ENCODE measurements around the gene CCNK. TPM values are rescaled to one million over a fixed set of nuclear protein-coding genes. Genes with fewer than 3 reads are reported as not detected.

The CCNK gene
- total RNA-seq, 1 experiment from 2014 or later = 104 TPM

DNA sequence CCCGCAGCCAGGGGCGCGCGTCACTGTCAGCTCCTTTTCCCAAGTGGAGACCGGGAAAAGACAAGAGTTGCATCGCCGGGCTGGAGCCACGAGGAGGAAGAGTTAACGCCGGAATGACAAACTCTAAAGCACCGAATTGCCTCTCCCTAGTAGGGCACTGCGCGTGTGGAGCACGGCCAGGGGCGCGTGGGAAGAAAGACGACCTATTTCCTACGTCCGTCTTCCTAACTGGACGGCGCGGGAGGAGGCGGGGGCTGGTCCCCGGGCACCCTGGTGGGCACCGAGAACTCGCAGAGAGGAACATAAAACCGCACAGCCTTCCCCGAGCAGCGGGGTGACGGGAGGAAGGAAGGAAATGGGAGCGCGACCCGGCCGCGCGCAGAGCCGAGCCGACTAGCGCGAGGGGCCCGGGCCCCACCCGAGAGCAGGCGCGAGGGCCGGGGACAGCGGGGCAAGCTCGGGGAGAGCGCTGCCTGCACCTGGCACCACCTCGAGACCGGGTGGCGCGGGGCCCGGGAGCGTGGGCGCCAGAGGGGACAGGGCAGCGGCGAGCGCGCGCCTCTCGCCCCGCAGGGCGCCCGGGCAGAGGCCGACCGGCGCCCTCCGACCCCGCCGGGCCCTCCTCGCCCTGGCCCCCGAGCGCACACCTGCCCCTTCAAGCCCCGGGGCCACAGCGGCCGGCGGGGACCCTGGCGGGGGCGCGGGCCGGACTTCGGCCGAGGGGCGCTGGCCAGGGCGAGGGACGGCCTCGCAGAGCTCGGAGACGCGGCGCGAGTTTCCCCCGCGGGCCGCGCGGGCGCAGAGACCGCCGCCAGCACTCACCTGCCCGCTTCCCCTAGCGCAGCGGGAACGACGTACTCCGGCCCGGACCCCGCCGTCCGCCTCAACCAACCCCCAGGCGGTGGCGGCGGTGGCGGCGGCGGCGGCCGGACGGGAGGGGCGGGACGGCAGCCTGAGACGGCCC is 1.0 kb upstream of the CCNK start, which contains the start of gene SETD3:
SETD3 (minus strand) TSS at position 954 of the 964 bp plus-strand sequence. CDS start 15,054 bp downstream, outside the sequence.
- H3K4me1 ChIP-seq = peaks cover 21% of the 10 kb centered on the region
- peak within 1 kb of the TSS; percentile 100 for H3K27ac Mint-ChIP-seq (ENCODE audit: unreplicated experiment)
- H3K36me3 Mint-ChIP-seq (ENCODE audit: insufficient read depth, unreplicated experiment) = peaks cover 22% of the 10 kb centered on the region
- peak within 1 kb of the TSS; percentile 92 for H3K4me3 ChIP-seq (ENCODE audit: low read depth, low read length)
- ChIA-PET POLR2A (interaction anchor here (0.5 to 1.2 kb wide), 21 partner anchors 8 to 1220 kb away, joined by 3 to 18 read pairs (median 5); partner anchors contain the start of genes CCDC85C and CYP46A1), CTCF (interaction anchor here (0.6 to 1.3 kb wide), 3 partner anchors 19 to 142 kb away, joined by 3 to 6 read pairs (median 3); no protein-coding TSS in a partner anchor)
- H3K27me3 Mint-ChIP-seq (ENCODE audit: insufficient read depth, unreplicated experiment) = no peaks in the 10 kb centered on the region
- H3K4me3 Mint-ChIP-seq (ENCODE audit: unreplicated experiment) = peak within 1 kb of the TSS; percentile 95
- intact Hi-C loops (cut with micrococcal nuclease; ENCODE audit: unreplicated experiment) = loop anchor here (1.0 to 2.0 kb wide), 2 partner anchors 20 to 57 kb away; no protein-coding TSS in a partner anchor
- H3K27me3 ChIP-seq (replicated peaks; ENCODE audit: control insufficient read depth, insufficient read depth, low read length) = no peaks in the 10 kb centered on the region
- H3K9me3 Mint-ChIP-seq (ENCODE audit: unreplicated experiment) = no peaks in the 10 kb centered on the region
- H3K9me3 ChIP-seq = no peaks in the 10 kb centered on the region
- TF ChIP-seq CTCF (IDR thresholded peaks at IDR 0.05; ENCODE audit: insufficient read depth in 1 of 2, low read depth in 1 of 2, low read length in 1 of 2, severe bottlenecking in 1 of 2, unreplicated experiment in 1 of 2) = no peak
- H3K36me3 ChIP-seq (ENCODE audit: control insufficient read depth, insufficient read depth, low read length) = no peaks in the 10 kb centered on the region
- DNase-seq = peak; percentile 43 to 45
- BruUV-seq (replicated peaks) = no TSS peak
- peaks cover 37% of the 10 kb centered on the region for H3K4me1 Mint-ChIP-seq (ENCODE audit: low read depth, unreplicated experiment)

DNA sequence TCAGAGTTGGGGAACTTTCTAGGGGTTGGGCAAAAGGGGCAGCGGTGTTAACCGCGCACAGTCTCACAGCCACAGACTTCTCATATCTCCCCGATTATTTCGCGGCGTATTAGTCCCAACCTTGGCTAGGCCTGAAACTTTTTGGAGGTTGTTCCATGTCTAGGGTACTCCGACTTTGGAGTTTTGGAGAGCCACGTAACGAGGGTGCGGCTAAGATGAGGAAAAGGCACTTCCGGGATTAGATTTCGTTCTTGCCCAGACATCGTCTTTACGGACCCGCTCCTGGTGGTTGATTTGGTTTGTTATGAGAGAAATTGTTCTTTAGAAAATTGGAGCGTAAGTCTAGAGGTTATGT is 513 bp downstream of the CCNK start:
- BruUV-seq (replicated peaks) = no TSS peak
- H3K36me3 Mint-ChIP-seq (ENCODE audit: insufficient read depth, unreplicated experiment) = peaks cover 22% of the 10 kb centered on the region
- H3K4me3 ChIP-seq (ENCODE audit: low read depth, low read length) = peak overlapping the region; percentile 87
- TF ChIP-seq CTCF (IDR thresholded peaks at IDR 0.05; ENCODE audit: insufficient read depth in 1 of 2, low read depth in 1 of 2, low read length in 1 of 2, severe bottlenecking in 1 of 2, unreplicated experiment in 1 of 2) = no peak
- no peaks in the 10 kb centered on the region for H3K27me3 Mint-ChIP-seq (ENCODE audit: insufficient read depth, unreplicated experiment)
- peak overlapping the region; percentile 95 for H3K4me3 Mint-ChIP-seq (ENCODE audit: unreplicated experiment)
- H3K9me3 Mint-ChIP-seq (ENCODE audit: unreplicated experiment) = no peaks in the 10 kb centered on the region
- ChIA-PET CTCF (interaction anchor here (1.2 to 1.3 kb wide), 2 partner anchors 21 to 93 kb away, joined by 3 to 6 read pairs; no protein-coding TSS in a partner anchor), POLR2A (interaction anchor here (0.5 to 1.2 kb wide), 6 partner anchors 10 to 1065 kb away, joined by 4 to 18 read pairs (median 6); partner anchors contain the start of gene CCDC85C)
- H3K9me3 ChIP-seq = no peaks in the 10 kb centered on the region
- peaks cover 38% of the 10 kb centered on the region for H3K4me1 Mint-ChIP-seq (ENCODE audit: low read depth, unreplicated experiment)
- intact Hi-C loops (cut with micrococcal nuclease; ENCODE audit: unreplicated experiment) = loop anchor here (2.0 kb wide), 1 partner anchor 59 kb away; no protein-coding TSS in a partner anchor
- H3K4me1 ChIP-seq = peaks cover 11% of the 10 kb centered on the region
- peak overlapping the region; percentile 100 for H3K27ac Mint-ChIP-seq (ENCODE audit: unreplicated experiment)
- H3K27me3 ChIP-seq (replicated peaks; ENCODE audit: control insufficient read depth, insufficient read depth, low read length) = no peaks in the 10 kb centered on the region
- no peaks in the 10 kb centered on the region for H3K36me3 ChIP-seq (ENCODE audit: control insufficient read depth, insufficient read depth, low read length)
- peak in 1 of 2 experiments; percentile 32 for DNase-seq

DNA sequence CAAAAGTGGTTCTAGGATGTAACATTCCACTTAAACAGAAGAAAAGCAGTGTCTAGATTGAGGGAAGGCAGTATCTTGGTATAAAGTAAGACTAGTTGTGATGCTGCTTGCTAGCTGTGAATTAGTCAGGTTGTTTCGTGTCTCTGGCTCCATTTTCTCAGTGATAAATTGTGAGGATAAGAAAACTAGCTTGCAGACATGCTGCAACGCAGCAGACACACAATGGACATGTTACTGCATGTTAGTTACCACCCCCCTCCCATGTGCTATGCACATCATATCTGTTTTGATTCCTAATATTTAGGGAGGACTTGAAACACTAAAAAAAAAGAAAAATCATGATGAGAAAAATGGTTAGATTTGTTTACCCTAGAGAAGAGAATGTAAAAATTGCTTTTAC is 2.9 kb downstream of the CCNK start:
- no peaks in the 10 kb centered on the region for H3K9me3 ChIP-seq
- no peaks in the 10 kb centered on the region for H3K36me3 ChIP-seq (ENCODE audit: control insufficient read depth, insufficient read depth, low read length)
- ChIA-PET CTCF (no interaction called here), POLR2A (no interaction called here)
- Mint-ChIP-seq H3K27me3 (ENCODE audit: insufficient read depth, unreplicated experiment) (no peaks in the 10 kb centered on the region), H3K36me3 (ENCODE audit: insufficient read depth, unreplicated experiment) (peaks cover 17% of the 10 kb centered on the region), H3K9me3 (ENCODE audit: unreplicated experiment) (no peaks in the 10 kb centered on the region), H3K4me1 (ENCODE audit: low read depth, unreplicated experiment) (peaks cover 38% of the 10 kb centered on the region), H3K4me3 (ENCODE audit: unreplicated experiment) (no peak overlapping the region), H3K27ac (ENCODE audit: unreplicated experiment) (no peak overlapping the region)
- intact Hi-C loops (cut with micrococcal nuclease; ENCODE audit: unreplicated experiment) = no loop called here
- no TSS peak for BruUV-seq (replicated peaks)
- no peak for DNase-seq
- TF ChIP-seq CTCF (IDR thresholded peaks at IDR 0.05; ENCODE audit: insufficient read depth in 1 of 2, low read depth in 1 of 2, low read length in 1 of 2, severe bottlenecking in 1 of 2, unreplicated experiment in 1 of 2) = no peak
- peaks cover 17% of the 10 kb centered on the region for H3K4me1 ChIP-seq
- H3K4me3 ChIP-seq (ENCODE audit: low read depth, low read length) = no peak overlapping the region
- H3K27me3 ChIP-seq (replicated peaks; ENCODE audit: control insufficient read depth, insufficient read depth, low read length) = no peaks in the 10 kb centered on the region

Measured in Caco-2 (cell line).